Medulla oblongata (tissue), 1 donor: ENCODE measurements around the gene CHST2.

Source experiments
- DNase-seq: peaks from one replicate; pipeline ENCODE4 v3.0.0-alpha.2; 2015; ENCODE audit errors: extremely low spot score

The CHST2 gene

GRCh38 chr3:143098032-143098764, 21.4 kb upstream of the CHST2 start:
- DNase-seq: no peak

GRCh38 chr3:143099210-143099609, 20.4 kb upstream of the CHST2 start:
- no peak for DNase-seq

GRCh38 chr3:143099690-143100089, 19.9 kb upstream of the CHST2 start:
- no peak for DNase-seq

GRCh38 chr3:143100451-143100850, 19.1 kb upstream of the CHST2 start:
- DNase-seq: no peak

DNA sequence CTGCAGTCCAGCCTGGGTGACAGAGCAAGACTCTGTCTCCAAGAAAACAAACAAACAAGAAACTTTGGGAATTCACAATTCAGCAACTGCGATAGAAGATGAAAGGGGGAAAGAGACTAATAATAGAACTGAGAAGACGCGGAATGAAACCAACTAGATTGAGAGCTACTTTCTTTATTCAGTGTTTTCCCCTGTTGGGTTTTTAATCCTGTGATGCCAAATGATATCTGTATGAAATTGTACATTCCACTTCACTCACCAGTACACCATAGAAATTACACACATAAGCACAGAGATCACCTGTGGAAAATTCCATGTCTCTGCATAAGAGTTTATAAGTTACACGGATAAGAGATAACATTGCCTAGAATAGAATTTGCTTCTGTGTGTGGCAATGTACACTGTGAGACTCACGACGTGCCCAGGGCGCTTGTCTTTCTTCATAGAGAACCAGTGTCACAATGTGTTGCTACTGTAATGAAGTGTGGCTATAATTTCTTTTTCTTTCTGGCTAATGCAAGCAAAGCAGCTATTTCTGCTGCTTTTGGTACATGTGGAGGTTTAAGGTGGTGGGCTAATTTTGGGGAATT, 17.7 kb upstream of the CHST2 start:
- DNase-seq: no peak

DNA sequence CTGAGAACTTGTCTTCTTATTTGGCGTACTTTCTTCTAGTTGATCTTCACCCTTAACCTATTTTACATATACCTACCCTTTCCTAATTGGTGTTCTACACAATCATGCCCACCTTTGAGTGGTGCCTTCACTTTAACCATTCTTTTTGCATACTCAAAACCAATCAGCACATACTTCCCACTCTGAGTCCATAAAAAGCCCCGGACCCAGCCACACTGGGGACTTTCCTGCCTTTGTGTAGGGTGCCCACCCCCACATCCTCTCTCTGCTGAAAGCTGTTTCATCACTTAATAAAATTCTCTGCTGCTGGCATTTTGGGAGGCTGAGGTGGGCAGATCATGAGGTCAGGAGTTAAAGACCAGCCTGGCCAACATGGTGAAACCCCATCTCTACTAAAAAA, 15.9 kb upstream of the CHST2 start:
- no peak for DNase-seq

DNA sequence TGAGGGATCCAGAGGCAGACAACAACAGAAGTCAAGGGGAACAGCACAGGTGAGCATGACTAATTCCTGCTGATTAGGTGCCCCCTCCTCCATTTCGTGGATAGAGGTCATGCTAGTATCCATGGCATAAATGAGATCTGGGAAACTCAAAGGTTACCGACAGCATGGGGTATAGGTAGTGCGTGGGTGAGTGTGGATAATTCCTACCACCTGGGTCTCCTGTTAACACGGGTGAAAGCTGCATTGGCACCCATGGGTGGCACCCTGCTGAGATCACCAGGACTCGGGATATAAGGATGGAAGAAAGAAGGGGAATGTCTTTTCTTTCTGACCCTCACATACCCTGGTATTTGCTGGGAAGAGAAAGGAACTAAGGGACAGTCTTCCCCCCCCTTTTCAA, 14.4 kb upstream of the CHST2 start:
- no peak for DNase-seq

DNA sequence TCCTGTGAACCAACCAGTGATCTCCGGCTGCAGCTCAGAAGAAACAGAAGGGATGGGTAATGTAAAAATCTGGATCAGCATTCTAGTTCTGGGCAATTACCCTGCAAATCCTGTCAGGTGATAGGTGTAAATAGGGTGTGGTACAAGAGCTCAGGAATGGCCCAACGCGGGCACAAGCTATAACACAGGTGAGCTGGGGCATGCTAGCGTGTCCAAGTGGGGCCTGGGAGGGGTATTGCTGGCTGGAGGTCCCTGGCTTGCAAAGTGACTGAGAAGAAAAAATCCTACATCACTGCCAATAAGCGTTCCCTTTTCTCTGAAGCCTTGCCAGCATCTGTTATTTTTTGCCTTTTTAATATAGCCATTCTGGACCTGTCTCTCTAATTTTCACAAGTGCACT, 9.7 kb upstream of the CHST2 start:
- DNase-seq: no peak

GRCh38 chr3:143110371-143110770, 9.2 kb upstream of the CHST2 start:
- no peak for DNase-seq

GRCh38 chr3:143118630-143119008, 952 bp upstream of the CHST2 start:
- DNase-seq: no peak

- no peak for DNase-seq
These were observed 574 bp downstream of the CHST2 start for GRCh38 chr3:143119974-143120715.

DNA sequence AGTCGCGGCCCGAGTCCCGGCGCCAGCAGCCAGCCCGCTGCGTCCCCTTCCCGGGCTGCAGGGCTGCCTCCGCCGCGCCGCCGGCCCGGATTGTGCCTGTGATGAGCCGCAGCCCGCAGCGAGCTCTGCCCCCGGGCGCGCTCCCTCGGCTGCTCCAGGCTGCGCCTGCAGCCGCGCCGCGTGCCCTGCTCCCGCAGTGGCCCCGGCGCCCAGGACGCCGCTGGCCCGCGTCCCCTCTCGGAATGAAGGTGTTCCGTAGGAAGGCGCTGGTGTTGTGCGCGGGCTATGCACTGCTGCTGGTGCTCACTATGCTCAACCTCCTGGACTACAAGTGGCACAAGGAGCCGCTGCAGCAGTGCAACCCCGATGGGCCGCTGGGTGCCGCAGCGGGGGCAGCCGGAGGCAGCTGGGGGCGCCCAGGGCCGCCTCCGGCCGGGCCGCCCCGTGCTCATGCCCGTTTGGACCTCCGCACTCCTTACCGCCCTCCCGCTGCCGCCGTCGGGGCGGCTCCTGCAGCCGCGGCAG, 1.2 kb downstream of the CHST2 start:
- peak; percentile 31 for DNase-seq

DNA sequence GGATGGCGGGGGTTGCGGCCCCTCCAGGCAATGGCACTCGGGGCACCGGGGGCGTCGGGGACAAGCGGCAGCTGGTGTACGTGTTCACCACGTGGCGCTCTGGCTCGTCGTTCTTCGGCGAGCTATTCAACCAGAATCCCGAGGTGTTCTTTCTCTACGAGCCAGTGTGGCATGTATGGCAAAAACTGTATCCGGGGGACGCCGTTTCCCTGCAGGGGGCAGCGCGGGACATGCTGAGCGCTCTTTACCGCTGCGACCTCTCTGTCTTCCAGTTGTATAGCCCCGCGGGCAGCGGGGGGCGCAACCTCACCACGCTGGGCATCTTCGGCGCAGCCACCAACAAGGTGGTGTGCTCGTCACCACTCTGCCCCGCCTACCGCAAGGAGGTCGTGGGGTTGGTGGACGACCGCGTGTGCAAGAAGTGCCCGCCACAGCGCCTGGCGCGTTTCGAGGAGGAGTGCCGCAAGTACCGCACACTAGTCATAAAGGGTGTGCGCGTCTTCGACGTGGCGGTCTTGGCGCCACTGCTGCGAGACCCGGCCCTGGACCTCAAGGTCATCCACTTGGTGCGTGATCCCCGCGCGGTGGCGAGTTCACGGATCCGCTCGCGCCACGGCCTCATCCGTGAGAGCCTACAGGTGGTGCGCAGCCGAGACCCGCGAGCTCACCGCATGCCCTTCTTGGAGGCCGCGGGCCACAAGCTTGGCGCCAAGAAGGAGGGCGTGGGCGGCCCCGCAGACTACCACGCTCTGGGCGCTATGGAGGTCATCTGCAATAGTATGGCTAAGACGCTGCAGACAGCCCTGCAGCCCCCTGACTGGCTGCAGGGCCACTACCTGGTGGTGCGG, 1.9 kb downstream of the CHST2 start:
- peak; percentile 65 for DNase-seq

DNA sequence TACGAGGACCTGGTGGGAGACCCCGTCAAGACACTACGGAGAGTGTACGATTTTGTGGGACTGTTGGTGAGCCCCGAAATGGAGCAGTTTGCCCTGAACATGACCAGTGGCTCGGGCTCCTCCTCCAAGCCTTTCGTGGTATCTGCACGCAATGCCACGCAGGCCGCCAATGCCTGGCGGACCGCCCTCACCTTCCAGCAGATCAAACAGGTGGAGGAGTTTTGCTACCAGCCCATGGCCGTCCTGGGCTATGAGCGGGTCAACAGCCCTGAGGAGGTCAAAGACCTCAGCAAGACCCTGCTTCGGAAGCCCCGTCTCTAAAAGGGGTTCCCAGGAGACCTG, 2.5 kb downstream of the CHST2 start:
- no peak for DNase-seq

- peak; percentile 40 for DNase-seq
These were observed 3.2 kb downstream of the CHST2 start for GRCh38 chr3:143122608-143123352.

GRCh38 chr3:143123353-143123984, 3.9 kb downstream of the CHST2 start:
- peak; percentile 24 for DNase-seq

GRCh38 chr3:143124601-143125520, 5.3 kb downstream of the CHST2 start:
- peak; percentile 27 for DNase-seq

GRCh38 chr3:143127801-143128200, 8.2 kb downstream of the CHST2 start:
- no peak for DNase-seq

- DNase-seq: no peak
These were observed 8.8 kb downstream of the CHST2 start for GRCh38 chr3:143128227-143128955.
